GM19395 (cell line): ENCODE measurements around the gene CHRNB4.

Source experiments
- ATAC-seq: cut with Tn5 transposase; IDR thresholded peaks from one replicate; pipeline ENCODE4 v1.9.1; 2021; ENCODE audit warnings: mild to moderate bottlenecking, moderate library complexity; ENCODE audit not compliant: unreplicated experiment

The CHRNB4 gene

GRCh38 chr15:78671626-78672211, 30.7 kb upstream of the CHRNB4 start:
- no peak for ATAC-seq

GRCh38 chr15:78668987-78669386, 28.0 kb upstream of the CHRNB4 start:
- ATAC-seq = no peak

- ATAC-seq = no peak
These were observed 26.7 kb upstream of the CHRNB4 start for GRCh38 chr15:78667578-78668236.

- no peak for ATAC-seq
These were observed 25.0 kb upstream of the CHRNB4 start for GRCh38 chr15:78666010-78666409.

- ATAC-seq = no peak
These were observed 22.7 kb upstream of the CHRNB4 start for GRCh38 chr15:78663703-78664102.

- ATAC-seq = no peak
These were observed 21.0 kb upstream of the CHRNB4 start for GRCh38 chr15:78662028-78662427.

GRCh38 chr15:78661001-78661400, 20.0 kb upstream of the CHRNB4 start:
- no peak for ATAC-seq

- ATAC-seq = no peak
These were observed 19.6 kb upstream of the CHRNB4 start for GRCh38 chr15:78660584-78660983.

- ATAC-seq = no peak
These were observed 17.8 kb upstream of the CHRNB4 start for GRCh38 chr15:78658823-78659222.

- ATAC-seq = no peak
These were observed 13.3 kb upstream of the CHRNB4 start for GRCh38 chr15:78654272-78654671.

GRCh38 chr15:78651930-78652615, 11.1 kb upstream of the CHRNB4 start:
- no peak for ATAC-seq

- ATAC-seq = no peak
These were observed 10.0 kb upstream of the CHRNB4 start for GRCh38 chr15:78651007-78651406.

- ATAC-seq = no peak
These were observed 9.0 kb upstream of the CHRNB4 start for GRCh38 chr15:78650022-78650421.

- ATAC-seq = no peak
These were observed 4.0 kb upstream of the CHRNB4 start for GRCh38 chr15:78645009-78645408.

- ATAC-seq = no peak
These were observed 1.3 kb upstream of the CHRNB4 start for GRCh38 chr15:78642331-78642730.

GRCh38 chr15:78641749-78642275, 802 bp upstream of the CHRNB4 start:
- ATAC-seq = no peak

GRCh38 chr15:78640527-78641101, 396 bp downstream of the CHRNB4 start:
- no peak for ATAC-seq

- ATAC-seq = no peak
These were observed 2.2 kb downstream of the CHRNB4 start for GRCh38 chr15:78638658-78639314.

GRCh38 chr15:78637776-78638435, 3.1 kb downstream of the CHRNB4 start:
- no peak for ATAC-seq

GRCh38 chr15:78636378-78636859, 4.6 kb downstream of the CHRNB4 start:
- no peak for ATAC-seq
